DMS53 treated with DMSO at 0.1 percent for 48 hours (cell line): ENCODE results near the gene CSNK1G3.
"Not testable (repeated sequence)": the region's sequence is repeated elsewhere in the genome, so short reads cannot be mapped to it uniquely, and the experiment has no call there.

Experiments
- DNase-seq: peaks from one replicate; lab custom pipeline; 2025; ENCODE audit not compliant: unreplicated experiment; lab: John Stamatoyannopoulos, UW

CSNK1G3 gene

DNA sequence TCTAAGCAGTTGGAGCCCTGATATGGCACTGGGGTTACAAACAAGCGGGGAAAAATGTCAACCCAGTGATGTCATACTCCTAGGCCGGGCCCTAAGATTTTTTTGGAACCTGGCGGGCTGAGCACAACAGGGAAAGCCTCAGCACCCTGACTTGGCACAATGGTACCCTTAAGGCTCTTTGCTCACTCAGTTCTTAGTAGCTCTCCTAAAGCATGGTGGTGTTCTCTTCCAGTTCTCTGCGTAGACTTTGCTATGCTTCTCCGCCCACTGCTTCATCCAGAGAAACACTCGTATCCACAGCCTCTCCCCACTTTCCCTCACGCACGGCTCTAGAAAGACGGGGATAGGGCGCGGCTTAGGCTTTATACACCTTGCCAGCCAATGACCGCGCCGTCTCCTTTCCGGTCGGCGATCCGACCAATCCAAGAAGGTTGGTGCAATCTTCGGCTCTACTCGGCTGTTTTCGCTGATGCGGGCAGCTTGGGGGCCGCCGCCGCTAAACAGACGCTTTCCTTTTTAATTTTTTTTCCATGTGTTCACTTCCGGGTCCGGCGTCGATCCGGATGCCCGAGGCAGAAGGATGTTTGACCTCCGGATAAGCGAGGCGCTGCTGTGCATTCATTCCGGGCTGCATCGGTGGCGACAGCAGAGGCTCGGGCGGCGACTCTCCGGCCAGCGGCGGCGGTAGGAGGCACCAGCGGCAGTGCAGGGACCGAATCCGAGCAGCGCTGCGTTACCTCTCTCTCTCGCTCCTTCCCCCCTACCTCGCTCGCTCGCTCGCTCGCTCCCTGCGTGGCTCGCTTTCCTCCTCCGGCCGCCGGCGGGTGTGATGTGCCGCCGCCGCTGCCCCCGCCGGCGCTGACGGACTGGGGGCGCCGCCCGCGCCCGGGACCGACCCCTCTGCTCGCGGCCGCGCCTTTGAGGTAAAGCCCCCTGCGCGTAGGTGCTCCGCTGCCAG is at the start of gene CSNK1G3:
Gene CSNK1G3 (plus strand): TSS at position 530 of the 958 bp plus-strand sequence. CDS start 33,487 bp downstream, outside the sequence.
- DNase-seq = peak; percentile 97

DNA sequence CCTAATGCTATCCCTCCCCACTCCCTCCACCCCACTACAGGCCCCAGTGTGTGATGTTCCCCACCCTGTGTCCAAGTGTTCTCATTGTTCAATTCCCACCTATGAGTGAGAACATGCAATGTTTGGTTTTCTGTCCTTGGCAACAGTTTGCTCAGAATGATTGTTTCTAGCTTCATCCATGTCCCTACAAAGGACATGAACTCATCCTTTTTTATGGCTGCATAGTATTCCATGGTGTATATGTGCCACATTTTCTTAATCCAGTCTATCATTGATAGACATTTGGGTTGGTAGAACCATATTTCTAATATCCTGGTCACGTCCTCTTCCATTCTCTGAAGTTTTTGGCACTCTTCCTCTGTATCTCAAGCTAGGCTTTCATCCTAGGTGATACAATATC is 45.1 kb upstream of the CSNK1G3 start:
- not testable (repeated sequence) for DNase-seq

DNA sequence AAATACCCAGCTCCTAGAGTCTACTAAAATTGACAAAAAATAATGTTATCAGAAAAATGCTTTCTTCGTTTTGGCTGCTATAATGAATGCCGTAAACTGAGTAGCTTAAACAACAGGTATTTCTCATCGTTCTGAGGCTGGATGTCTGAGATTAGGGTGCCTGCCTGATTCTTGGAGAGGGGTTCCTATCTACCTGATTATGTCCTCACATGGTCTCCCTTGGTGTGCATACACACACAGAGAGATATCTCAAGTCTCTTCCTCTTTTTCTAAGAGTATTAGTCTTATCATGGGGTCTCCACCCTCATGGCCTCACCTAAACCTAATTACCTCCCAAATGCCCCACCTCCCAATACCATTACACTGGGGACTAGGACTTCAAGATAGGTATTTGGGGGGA is 40.6 kb upstream of the CSNK1G3 start:
- DNase-seq = no peak

DNA sequence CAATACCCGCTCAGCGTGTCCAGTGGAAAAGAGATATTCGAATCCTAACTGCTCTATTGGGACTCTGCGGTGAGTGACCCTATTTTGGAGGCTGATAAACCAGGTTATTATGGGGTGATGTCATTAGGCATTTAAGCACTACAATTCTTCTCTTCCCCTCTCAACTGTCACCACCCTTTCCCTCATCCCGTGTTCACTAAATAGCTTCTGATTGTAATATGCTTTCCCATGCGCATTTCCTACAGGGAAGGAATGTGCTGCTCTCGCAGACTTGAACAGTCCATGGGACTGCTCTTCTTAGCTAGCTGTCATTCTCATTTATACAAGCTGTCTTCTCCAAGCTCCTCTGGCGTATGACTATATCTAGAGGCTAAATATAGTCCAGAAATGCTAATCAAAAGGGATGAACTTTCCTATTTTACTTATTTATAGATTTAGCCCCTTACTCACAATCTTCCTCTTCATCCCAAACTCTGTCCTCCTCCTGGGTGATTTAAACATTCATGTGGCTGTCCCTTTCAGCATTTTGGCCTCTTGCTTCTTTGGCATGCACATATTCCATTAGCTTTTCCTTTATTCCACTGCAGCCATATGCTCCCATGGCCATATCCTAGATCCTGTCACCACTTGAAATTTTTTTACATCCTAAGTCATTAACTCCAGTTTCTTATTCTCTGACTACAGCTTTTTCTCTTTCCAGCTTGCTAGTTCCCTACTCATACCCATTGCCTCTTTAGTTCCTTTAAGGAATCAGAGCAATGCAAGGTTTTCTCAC is 39.6 kb upstream of the CSNK1G3 start:
- DNase-seq = no peak

GRCh38 chr5:123474228-123474627 is 37.7 kb upstream of the CSNK1G3 start:
- DNase-seq = no peak

- DNase-seq = no peak
Observed at GRCh38 chr5:123476731-123477130, 35.2 kb upstream of the CSNK1G3 start.

DNA sequence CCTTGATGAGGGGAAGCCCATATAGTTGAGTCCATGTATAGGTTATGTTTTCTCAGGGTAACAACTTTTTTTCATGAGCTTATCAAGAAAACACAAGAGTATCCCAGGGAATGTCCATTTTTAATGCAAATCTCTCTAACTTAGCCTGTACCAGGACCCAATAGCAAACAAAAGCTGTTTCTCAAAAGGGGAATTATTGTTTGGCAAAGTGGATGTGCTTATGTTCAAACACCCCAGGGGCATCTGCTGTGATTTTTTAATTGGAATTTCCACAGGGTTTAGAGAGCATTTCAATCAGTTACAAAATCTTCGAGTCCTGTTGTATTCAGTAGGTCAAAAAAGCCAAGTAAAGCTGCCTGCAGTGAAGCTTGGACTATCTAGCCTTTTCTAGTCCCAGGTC is 33.4 kb upstream of the CSNK1G3 start:
- DNase-seq = no peak

- no peak for DNase-seq
Observed at GRCh38 chr5:123482258-123482657, 29.7 kb upstream of the CSNK1G3 start.

- no peak for DNase-seq
Observed at GRCh38 chr5:123483446-123484077, 28.4 kb upstream of the CSNK1G3 start.

- no peak for DNase-seq
Observed at GRCh38 chr5:123485275-123485674, 26.7 kb upstream of the CSNK1G3 start.

GRCh38 chr5:123486951-123487655 is 24.9 kb upstream of the CSNK1G3 start:
- no peak for DNase-seq

- DNase-seq = no peak
Observed at GRCh38 chr5:123490974-123491373, 21.0 kb upstream of the CSNK1G3 start.

GRCh38 chr5:123495211-123495610 is 16.8 kb upstream of the CSNK1G3 start:
- not testable (repeated sequence) for DNase-seq

DNA sequence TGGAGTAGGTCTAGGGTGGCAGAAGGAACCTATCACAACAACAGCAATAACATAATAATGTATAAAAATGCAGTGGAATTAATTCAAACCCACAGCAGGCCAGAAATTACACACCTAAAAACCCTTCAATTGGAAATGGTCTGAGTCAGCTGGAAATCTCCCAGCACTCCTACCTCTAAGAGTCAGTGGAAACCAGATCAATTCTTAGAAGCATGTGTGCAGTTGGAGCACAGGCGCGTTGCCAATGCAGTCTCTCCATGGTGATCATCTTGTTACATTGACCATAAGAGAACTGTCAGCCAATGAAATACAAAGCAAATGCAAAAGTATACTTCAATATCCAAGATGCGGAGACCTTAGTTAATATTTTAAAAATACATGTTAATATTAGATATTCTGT is 15.1 kb upstream of the CSNK1G3 start:
- no peak for DNase-seq

DNA sequence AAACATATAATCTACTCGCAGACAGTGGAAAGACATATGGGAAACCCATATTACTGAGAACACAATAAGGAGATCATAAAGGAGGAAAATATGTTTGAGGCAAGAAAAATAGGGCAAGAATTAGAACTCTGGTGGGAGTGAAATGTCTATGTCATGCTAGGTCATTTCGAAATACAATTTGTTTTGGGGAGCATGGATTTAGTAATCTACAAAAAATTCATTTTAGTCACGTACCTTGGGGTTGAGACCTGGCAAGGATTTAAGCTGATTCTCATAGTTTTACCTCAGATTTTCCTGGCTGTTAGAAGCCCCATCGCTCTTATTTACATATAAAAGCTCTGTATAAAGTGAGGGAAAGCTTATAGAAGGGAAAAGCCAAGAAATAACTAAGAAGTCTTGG is 11.5 kb upstream of the CSNK1G3 start:
- no peak for DNase-seq

- DNase-seq = no peak
Observed at GRCh38 chr5:123502120-123502519, 9.9 kb upstream of the CSNK1G3 start.

GRCh38 chr5:123503299-123503698 is 8.7 kb upstream of the CSNK1G3 start:
- DNase-seq = no peak

DNA sequence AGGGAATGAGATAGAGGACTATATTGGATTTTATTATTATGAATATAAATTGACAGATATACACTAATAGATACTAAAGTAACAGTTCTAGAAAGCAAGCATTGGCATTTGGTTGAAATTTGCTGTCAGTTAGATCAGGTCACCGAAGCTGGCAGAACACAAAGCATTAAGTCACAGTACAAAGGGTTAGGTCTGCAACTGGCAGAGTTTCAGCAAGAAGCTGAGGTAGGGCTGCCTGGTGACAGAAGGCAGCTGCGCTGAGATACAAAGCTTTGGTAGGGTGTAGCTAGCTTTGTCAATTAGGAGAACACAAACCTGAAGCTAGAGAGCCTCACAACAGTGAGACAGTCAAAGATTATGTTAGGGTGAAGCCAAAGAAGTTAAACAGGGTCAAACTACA is 6.3 kb upstream of the CSNK1G3 start:
- no peak for DNase-seq

DNA sequence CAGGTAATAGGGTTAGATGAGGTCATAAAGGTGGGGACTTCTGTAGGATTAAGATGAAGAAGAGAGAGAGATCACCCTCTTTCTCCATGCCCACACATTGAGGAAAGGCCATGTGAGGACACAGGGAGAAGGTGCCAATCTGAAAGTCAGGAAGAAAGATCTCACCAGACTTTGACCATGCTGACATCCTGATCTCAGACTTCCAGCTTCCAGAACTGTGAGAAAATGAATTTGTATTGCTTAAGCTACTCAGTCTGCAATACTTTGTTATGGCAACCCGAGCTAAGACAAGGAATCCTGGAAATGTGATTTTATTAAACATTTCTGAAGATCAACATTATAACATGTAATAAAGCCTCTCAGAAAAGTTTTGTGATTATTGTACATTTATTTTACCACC is 3.5 kb upstream of the CSNK1G3 start:
- no peak for DNase-seq

- no peak for DNase-seq
Observed at GRCh38 chr5:123511290-123511647, 708 bp upstream of the CSNK1G3 start.
